Heart left ventricle (tissue), 16 donors: Measurements from ENCODE around the gene CCSER1. TPM values are rescaled to one million over a fixed set of nuclear protein-coding genes. Genes with fewer than 3 reads are reported as not detected.
"Not testable (repeated sequence)": the region's sequence is repeated elsewhere in the genome, so short reads cannot be mapped to it uniquely, and the experiment has no call there.

Experiments used
- ATAC-seq, 4 donors: fragments of 200-7000 bp; cut with Tn5 transposase; one replicate each; pipeline ENCODE4 v1.9.1; 2020 to 2022; ENCODE audit warnings: moderate library complexity in 4 of 4, mild to moderate bottlenecking in 3 of 4, moderate number of reproducible peaks in 1 of 4
- DNase-seq, 5 donors: peaks; one replicate each; pipeline ENCODE4 v3.0.0-alpha.2; 2020
- H3K27ac ChIP-seq, 12 donors: fragments of 200-600 bp; sonication (generic) in 4 of 12; one replicate each; pipeline versions ENCODE4 v1.5.0 to v1.8.0; 2016 to 2022; ENCODE audit warnings: mild to moderate bottlenecking in 2 of 12
- H3K27me3 ChIP-seq, 9 donors: fragments of 200-600 bp; sonication (generic) in 2 of 9; one replicate each; pipeline versions ENCODE4 v1.5.1 to v1.8.0; 2016 to 2022; ENCODE audit warnings: mild to moderate bottlenecking in 3 of 9
- H3K36me3 ChIP-seq, 9 donors: fragments of 200-600 bp; sonication (generic) in 2 of 9; one replicate each; pipeline versions ENCODE4 v1.5.0 to v1.8.0; 2018 to 2022; ENCODE audit warnings: mild to moderate bottlenecking in 2 of 9
- H3K4me1 ChIP-seq, 12 donors: fragments of 200-600 bp; sonication (generic) in 4 of 12; one replicate each; pipeline versions ENCODE4 v1.5.0 to v1.8.0; 2016 to 2022; ENCODE audit warnings: mild to moderate bottlenecking in 3 of 12
- H3K4me3 ChIP-seq, 12 donors: fragments of 200-600 bp; sonication (generic) in 4 of 12; one replicate each; pipeline versions ENCODE4 v1.5.0 to v1.8.0; 2017 to 2022; ENCODE audit warnings: mild to moderate bottlenecking in 9 of 12, moderate library complexity in 4 of 12
- H3K9me3 ChIP-seq, 12 donors: fragments of 200-600 bp; sonication (generic) in 4 of 12; one replicate each; pipeline versions ENCODE4 v1.5.0 to v1.8.0; 2016 to 2022; ENCODE audit warnings: mild to moderate bottlenecking in 1 of 12
- POLR2A ChIP-seq, 2 donors: fragments of 450-650 bp; IDR thresholded peaks; one replicate each; pipeline ENCODE4 v1.6.1; 2017; ENCODE audit warnings: antibody characterized with exemption in 2 of 2, mild to moderate bottlenecking in 2 of 2, moderate library complexity in 2 of 2
- WGBS, 4 donors: extraction: QIAGEN DNeasy Blood & Tissue Kit in 2 of 4; methylation state at CpG; one replicate each; pipeline versions ENCODE4 v1.1.5 to v1.1.7; 2013 to 2018; 5-methylcytosine and 5-hydroxymethylcytosine counted together
- intact Hi-C, 10 donors: fragments of 100-400 bp; cut with DNase I; formaldehyde crosslinking; loops; one replicate each; pipeline versions ENCODE4 v1.11.1 to v1.14.2; 2022
- polyA plus RNA-seq, 2 donors: library from polyadenylated mRNA; stranded (reverse); fragments of 200-250 nt; gene quantifications; one replicate each; pipeline ENCODE4 v1.2.3, GENCODE V29; 2013
- total RNA-seq, 9 donors: library from RNA; depleted of rRNA in 2 of 9; stranded (reverse); fragments of >200 nt in 2 of 9; fragmentation: NEBNext Ultra II Directional in 3 of 9; extraction: Animal tissue kit (Norgen Biotek cat#: 25700) in 3 of 9; gene quantifications; one replicate each; pipeline versions ENCODE4 v1.1.0 to v1.2.4, GENCODE V29; 2016 to 2023
- TF ChIP-seq, protein P1 (sequence below), 12 donors: fragments of 200-600 bp; sonication (generic) in 4 of 12; IDR thresholded peaks; one replicate each; pipeline versions ENCODE4 v1.5.0 to v1.8.0; 2018 to 2022; ENCODE audit warnings: antibody characterized with exemption in 12 of 12, mild to moderate bottlenecking in 5 of 12
- donor health status: ischemic (EF 13 %, LVEDD 7.1; RV severe dilation, severe dysfunction).
- donor health status: healthy with polysubstance abuse.
- donor health status: DM: no; HTN: yes; CAD: no.
- donor health status: DM: no; HTN: no; CAD: no.
- donor health status: ischemic (EF 25% LVEDD 6.9; RV normal size, moderate dysfunction).
- donor health status: ischemic (EF 25% LVEDD 5.7; RV mildly dilated, moderate dysfunction).
- donor health status: healthy.
- donor health status: DM: yes; HTN: yes; CAD: no.
- donor health status: ischemic (EF 35%, LVEDD 5.7; RV mildly dilated, moderate dysfunction).
- donor health status: nonischemic (EF 11% LVEDD 7.7; RV severe dilation, severe dysfunction).
- donor health status: DM: yes; HTN: yes; CAD: no.
- donor health status: PGD.
- donor health status: ischemic (EF 29% LVEDD 5.4; RV normal size, mild dysfunction).
- donor health status: nonischemic (EF 23%, LVEDD 6.1; RV moderate dilation, normal function).

CCSER1 gene
- total and polyA plus RNA-seq, 11 donors, result 2.5 to 15.8 (median 12.2) TPM

- H3K4me1 ChIP-seq, result peaks cover 0 to 2% (median 0%) of the 10 kb centered on the region in 12 donors
- no peak overlapping the region for H3K27ac ChIP-seq
- no peak overlapping the region for H3K4me3 ChIP-seq
- TF ChIP-seq, protein P1, sequence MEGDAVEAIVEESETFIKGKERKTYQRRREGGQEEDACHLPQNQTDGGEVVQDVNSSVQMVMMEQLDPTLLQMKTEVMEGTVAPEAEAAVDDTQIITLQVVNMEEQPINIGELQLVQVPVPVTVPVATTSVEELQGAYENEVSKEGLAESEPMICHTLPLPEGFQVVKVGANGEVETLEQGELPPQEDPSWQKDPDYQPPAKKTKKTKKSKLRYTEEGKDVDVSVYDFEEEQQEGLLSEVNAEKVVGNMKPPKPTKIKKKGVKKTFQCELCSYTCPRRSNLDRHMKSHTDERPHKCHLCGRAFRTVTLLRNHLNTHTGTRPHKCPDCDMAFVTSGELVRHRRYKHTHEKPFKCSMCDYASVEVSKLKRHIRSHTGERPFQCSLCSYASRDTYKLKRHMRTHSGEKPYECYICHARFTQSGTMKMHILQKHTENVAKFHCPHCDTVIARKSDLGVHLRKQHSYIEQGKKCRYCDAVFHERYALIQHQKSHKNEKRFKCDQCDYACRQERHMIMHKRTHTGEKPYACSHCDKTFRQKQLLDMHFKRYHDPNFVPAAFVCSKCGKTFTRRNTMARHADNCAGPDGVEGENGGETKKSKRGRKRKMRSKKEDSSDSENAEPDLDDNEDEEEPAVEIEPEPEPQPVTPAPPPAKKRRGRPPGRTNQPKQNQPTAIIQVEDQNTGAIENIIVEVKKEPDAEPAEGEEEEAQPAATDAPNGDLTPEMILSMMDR (IDR thresholded peaks at IDR 0.05), result no peak
- TF ChIP-seq POLR2A (IDR thresholded peaks at IDR 0.05), result no peak
- peaks cover 0 to 18% (median 7%) of the 10 kb centered on the region in 12 donors for H3K9me3 ChIP-seq
- ATAC-seq, result no peak
- no peaks in the 10 kb centered on the region for H3K27me3 ChIP-seq
- intact Hi-C loops, result no loop called here
- DNase-seq, result no peak
- H3K36me3 ChIP-seq, result no peaks in the 10 kb centered on the region
- 60 to 69% (median 64%) methylated on average over 3 of the region's 3 CpGs for WGBS, 4 donors
Measured at GRCh38 chr4:91330555-91331137, 1203.5 kb downstream of the CCSER1 start.

GRCh38 chr4:91340822-91341221, 1213.6 kb downstream of the CCSER1 start:
- no peak for DNase-seq
- ATAC-seq, result no peak
- 67 to 84% (median 72%) methylated on average over 1 of the region's 1 CpG for WGBS, 4 donors
- H3K27me3 ChIP-seq, result no peaks in the 10 kb centered on the region
- H3K27ac ChIP-seq, result no peak overlapping the region
- no peaks in the 10 kb centered on the region for H3K9me3 ChIP-seq
- H3K4me3 ChIP-seq, result no peak overlapping the region
- H3K36me3 ChIP-seq, result no peaks in the 10 kb centered on the region
- intact Hi-C loops, result no loop called here
- TF ChIP-seq, protein P1 (IDR thresholded peaks at IDR 0.05), result no peak
- TF ChIP-seq POLR2A (IDR thresholded peaks at IDR 0.05), result no peak
- H3K4me1 ChIP-seq, result no peaks in the 10 kb centered on the region

- no peaks in the 10 kb centered on the region for H3K9me3 ChIP-seq
- intact Hi-C loops, result no loop called here
- ATAC-seq (no peak), DNase-seq (no peak)
- H3K27me3 ChIP-seq, result no peaks in the 10 kb centered on the region
- no peaks in the 10 kb centered on the region for H3K36me3 ChIP-seq
- no peak overlapping the region for H3K27ac ChIP-seq
- TF ChIP-seq, protein P1 (IDR thresholded peaks at IDR 0.05), result no peak
- no peak for TF ChIP-seq POLR2A (IDR thresholded peaks at IDR 0.05)
- no peak overlapping the region for H3K4me3 ChIP-seq
- no peaks in the 10 kb centered on the region for H3K4me1 ChIP-seq
Measured at GRCh38 chr4:91345632-91346031, 1218.4 kb downstream of the CCSER1 start.

GRCh38 chr4:91356496-91356895, 1229.3 kb downstream of the CCSER1 start:
- DNase-seq, H3K27me3 ChIP-seq, H3K4me3 ChIP-seq, H3K9me3 ChIP-seq, H3K36me3 ChIP-seq, H3K27ac ChIP-seq, intact Hi-C loops, ATAC-seq, H3K4me1 ChIP-seq: not testable (repeated sequence)
- 62 to 72% (median 64%) methylated on average over 3 to 4 of the region's 4 CpGs for WGBS, 4 donors

DNA sequence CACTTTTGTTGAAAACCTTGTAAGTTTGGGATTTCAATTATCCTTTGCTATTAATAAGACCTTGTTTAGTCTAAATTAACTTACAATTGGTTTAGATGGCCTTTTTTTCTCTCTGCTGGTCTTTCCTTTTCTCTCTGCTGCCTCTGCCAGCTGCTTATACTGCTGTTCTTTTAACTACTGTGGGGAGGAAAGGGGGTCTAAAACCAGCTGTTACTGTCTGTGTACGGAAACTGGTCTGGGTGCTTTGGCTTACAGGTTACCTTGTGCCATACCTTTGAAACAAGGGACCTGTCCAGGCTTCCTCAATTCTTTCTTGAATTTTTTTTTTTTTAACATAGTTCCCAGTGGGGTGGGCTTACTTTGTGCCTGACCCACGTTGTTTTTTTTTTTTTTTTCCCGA, 1230.8 kb downstream of the CCSER1 start:
- H3K9me3 ChIP-seq, H3K4me3 ChIP-seq, ATAC-seq, H3K4me1 ChIP-seq, H3K27ac ChIP-seq, H3K36me3 ChIP-seq, DNase-seq, H3K27me3 ChIP-seq, intact Hi-C loops: not testable (repeated sequence)
- WGBS, 4 donors, result 74 to 81% (median 76%) methylated on average over 3 of the region's 3 CpGs

GRCh38 chr4:91358621-91359020, 1231.4 kb downstream of the CCSER1 start:
- H3K4me1 ChIP-seq, H3K27me3 ChIP-seq, H3K27ac ChIP-seq, ATAC-seq, intact Hi-C loops, H3K9me3 ChIP-seq, DNase-seq, H3K4me3 ChIP-seq, H3K36me3 ChIP-seq: not testable (repeated sequence)
- WGBS, 4 donors, result 77 to 93% (median 88%) methylated on average over 11 to 13 of the region's 13 CpGs
